ENCODE results near the gene SLC23A2. TPM values are rescaled to one million over a fixed set of nuclear protein-coding genes. Genes with fewer than 3 reads are reported as not detected.

Gene SLC23A2
- total RNA-seq, 2 experiments from 2014 or later, result 14.3 to 25.7 TPM

- H3K36me3 ChIP-seq (ENCODE audit: insufficient read depth, low read length), result no peaks in the 10 kb centered on the region
- no peaks in the 10 kb centered on the region for H3K9me2 ChIP-seq (ENCODE audit: insufficient read depth, low read length)
- no TSS peak for BruUV-seq (replicated peaks)
- no peak overlapping the region for H2AFZ ChIP-seq (ENCODE audit: low read length)
- H3K4me2 ChIP-seq (ENCODE audit: low read length), result no peak overlapping the region
- H3K79me2 ChIP-seq (ENCODE audit: insufficient read depth, low read depth, low read length), result no peaks in the 10 kb centered on the region
- peaks cover 28% of the 10 kb centered on the region for H3K4me1 ChIP-seq (ENCODE audit: insufficient read depth, low read length, poor library complexity, severe bottlenecking)
- H3K4me3 ChIP-seq (ENCODE audit: low read depth, low read length, poor library complexity, severe bottlenecking), result no peak overlapping the region
- intact Hi-C loops (cut with micrococcal nuclease; ENCODE audit: unreplicated experiment), result no loop called here
- peaks cover 22% of the 10 kb centered on the region; the same call in 1 of the 2 replicates for H4K20me1 ChIP-seq (ENCODE audit: insufficient read depth, low read length)
- CTCF ChIA-PET (ENCODE audit: unreplicated experiment), result no interaction called here
- TF ChIP-seq CTCF (conservative IDR thresholded peaks at IDR 0.05; ENCODE audit: low read length) (no peak), EZH2phosphoT487 (IDR thresholded peaks at IDR 0.05; ENCODE audit: borderline replicate concordance, low read depth, low read length) (no peak)
- H3K9me3 ChIP-seq (ENCODE audit: low read length), result no peaks in the 10 kb centered on the region
- POLR2A ChIA-PET, result no interaction called here
- no peak for DNase-seq (ENCODE audit: low spot score)
- no peak overlapping the region for H3K27ac ChIP-seq (ENCODE audit: low read depth, low read length, poor library complexity, severe bottlenecking)
These were observed 81.2 kb downstream of the SLC23A2 start for GRCh38 chr20:4920131-4920530.

GRCh38 chr20:4919047-4919704 lies 82.1 kb downstream of the SLC23A2 start:
- H3K4me2 ChIP-seq (ENCODE audit: low read length), result peak overlapping the region; percentile 58
- peaks cover 28% of the 10 kb centered on the region for H3K4me1 ChIP-seq (ENCODE audit: insufficient read depth, low read length, poor library complexity, severe bottlenecking)
- no peak overlapping the region for H3K4me3 ChIP-seq (ENCODE audit: low read depth, low read length, poor library complexity, severe bottlenecking)
- no peak overlapping the region for H3K27ac ChIP-seq (ENCODE audit: low read depth, low read length, poor library complexity, severe bottlenecking)
- intact Hi-C loops (cut with micrococcal nuclease; ENCODE audit: unreplicated experiment), result loop anchor here (5.0 kb wide), 1 partner anchor 77 kb away; no protein-coding TSS in a partner anchor
- H2AFZ ChIP-seq (ENCODE audit: low read length), result no peak overlapping the region
- no peaks in the 10 kb centered on the region for H3K9me2 ChIP-seq (ENCODE audit: insufficient read depth, low read length)
- CTCF ChIA-PET (ENCODE audit: unreplicated experiment), result no interaction called here
- no peaks in the 10 kb centered on the region for H3K79me2 ChIP-seq (ENCODE audit: insufficient read depth, low read depth, low read length)
- TF ChIP-seq EZH2phosphoT487 (IDR thresholded peaks at IDR 0.05; ENCODE audit: borderline replicate concordance, low read depth, low read length) (no peak), CTCF (conservative IDR thresholded peaks at IDR 0.05; ENCODE audit: low read length) (no peak)
- H3K9me3 ChIP-seq (ENCODE audit: low read length), result no peaks in the 10 kb centered on the region
- BruUV-seq (replicated peaks), result no TSS peak
- H4K20me1 ChIP-seq (ENCODE audit: insufficient read depth, low read length), result peaks cover 22% of the 10 kb centered on the region; the same call in 1 of the 2 replicates
- POLR2A ChIA-PET, result interaction anchor here (0.6 to 1.0 kb wide), 2 partner anchors 50 to 58 kb away, joined by 3 to 4 read pairs; no protein-coding TSS in a partner anchor
- DNase-seq (ENCODE audit: low spot score), result no peak
- H3K36me3 ChIP-seq (ENCODE audit: insufficient read depth, low read length), result no peaks in the 10 kb centered on the region

GRCh38 chr20:4918473-4918872 lies 82.8 kb downstream of the SLC23A2 start:
- TF ChIP-seq CTCF (conservative IDR thresholded peaks at IDR 0.05; ENCODE audit: low read length) (0 out of 2 replicates have a peak, but pooled peaks have one; percentile 17), EZH2phosphoT487 (IDR thresholded peaks at IDR 0.05; ENCODE audit: borderline replicate concordance, low read depth, low read length) (no peak)
- Histone ChIP-seq H3K4me2 (ENCODE audit: low read length) (peak overlapping the region; percentile 58), H3K9me3 (ENCODE audit: low read length) (no peaks in the 10 kb centered on the region), H3K36me3 (ENCODE audit: insufficient read depth, low read length) (no peaks in the 10 kb centered on the region), H3K4me3 (ENCODE audit: low read depth, low read length, poor library complexity, severe bottlenecking) (no peak overlapping the region), H3K4me1 (ENCODE audit: insufficient read depth, low read length, poor library complexity, severe bottlenecking) (peaks cover 28% of the 10 kb centered on the region), H4K20me1 (ENCODE audit: insufficient read depth, low read length) (peaks cover 22% of the 10 kb centered on the region; the same call in 1 of the 2 replicates), H2AFZ (ENCODE audit: low read length) (no peak overlapping the region), H3K79me2 (ENCODE audit: insufficient read depth, low read depth, low read length) (no peaks in the 10 kb centered on the region), H3K9me2 (ENCODE audit: insufficient read depth, low read length) (no peaks in the 10 kb centered on the region), H3K27ac (ENCODE audit: low read depth, low read length, poor library complexity, severe bottlenecking) (no peak overlapping the region)
- ChIA-PET POLR2A (interaction anchor here (0.6 to 1.4 kb wide), 5 partner anchors 11 to 208 kb away, joined by 3 to 6 read pairs (median 4); partner anchors contain the start of gene CDS2), CTCF (ENCODE audit: unreplicated experiment) (no interaction called here)
- intact Hi-C loops (cut with micrococcal nuclease; ENCODE audit: unreplicated experiment), result loop anchor here (1.0 to 5.0 kb wide), 2 partner anchors 42 to 76 kb away; no protein-coding TSS in a partner anchor
- no TSS peak for BruUV-seq (replicated peaks)
- peak; percentile 62 for DNase-seq (ENCODE audit: low spot score)
